Osteoblast (primary cell): ENCODE measurements around the gene UNG. TPM values are rescaled to one million over a fixed set of nuclear protein-coding genes. Genes with fewer than 3 reads are reported as not detected.

ENCODE experiments used
- DNase-seq: peaks from one replicate; pipeline ENCODE4 v3.0.0; 2011; ENCODE audit warnings: low spot score, mixed read lengths; ENCODE audit not compliant: insufficient read length; ENCODE audit errors: missing footprints
- H2AFZ ChIP-seq: 2 replicates; pipeline ENCODE4 v1.6.0; 2011; ENCODE audit warnings: mild to moderate bottlenecking, low read length
- H3K27ac ChIP-seq: 2 replicates; pipeline ENCODE4 v1.5.1; 2011; ENCODE audit warnings: mild to moderate bottlenecking, low read depth, low read length, moderate library complexity
- H3K27me3 ChIP-seq: 2 replicates; pipeline ENCODE4 v1.6.0; 2012; ENCODE audit warnings: mild to moderate bottlenecking, control low read depth, inconsistent platforms, low read length, moderate library complexity; ENCODE audit not compliant: insufficient read depth
- H3K36me3 ChIP-seq: 2 replicates; pipeline ENCODE4 v1.5.1; 2011; ENCODE audit warnings: mild to moderate bottlenecking, low read length, control low read depth, moderate library complexity; ENCODE audit not compliant: insufficient read depth
- H3K4me1 ChIP-seq: 2 replicates; pipeline ENCODE4 v1.5.1; 2011; ENCODE audit warnings: mild to moderate bottlenecking, low read length, control low read depth, moderate library complexity; ENCODE audit not compliant: insufficient read depth
- H3K4me2 ChIP-seq: 2 replicates; pipeline ENCODE4 v1.6.0; 2011; ENCODE audit warnings: mild to moderate bottlenecking, low read length; ENCODE audit not compliant: insufficient read depth
- H3K4me3 ChIP-seq: fragments of 200-600 bp; sonication (generic); 3 replicates; pipeline ENCODE4 v1.5.1; 2012; ENCODE audit warnings: mild to moderate bottlenecking, low read length, inconsistent platforms; ENCODE audit not compliant: insufficient read depth
- H3K79me2 ChIP-seq: 2 replicates; pipeline ENCODE4 v1.6.0; 2012; ENCODE audit warnings: mild to moderate bottlenecking, low read length, control low read depth, inconsistent platforms; ENCODE audit not compliant: insufficient read depth
- H3K9me3 ChIP-seq: 2 replicates; pipeline ENCODE4 v1.5.1; 2011; ENCODE audit warnings: low read depth, low read length, control low read depth
- H4K20me1 ChIP-seq: 2 replicates; pipeline ENCODE4 v1.6.0; 2012; ENCODE audit warnings: mild to moderate bottlenecking, low read length, control low read depth; ENCODE audit not compliant: insufficient read depth
- CTCF ChIP-seq: IDR thresholded peaks from 2 replicates; pipeline ENCODE4 v1.5.1; 2011; ENCODE audit warnings: mild to moderate bottlenecking, low read depth, low read length, moderate library complexity; ENCODE audit errors: extremely low read depth
- total RNA-seq: library from RNA; depleted of rRNA; stranded (reverse); fragments of >200 nt; gene quantifications from 2 replicates; pipeline ENCODE4 v1.2.3, GENCODE V29; 2012

The UNG gene
- total RNA-seq, 1 donor, result 38.0 TPM

DNA sequence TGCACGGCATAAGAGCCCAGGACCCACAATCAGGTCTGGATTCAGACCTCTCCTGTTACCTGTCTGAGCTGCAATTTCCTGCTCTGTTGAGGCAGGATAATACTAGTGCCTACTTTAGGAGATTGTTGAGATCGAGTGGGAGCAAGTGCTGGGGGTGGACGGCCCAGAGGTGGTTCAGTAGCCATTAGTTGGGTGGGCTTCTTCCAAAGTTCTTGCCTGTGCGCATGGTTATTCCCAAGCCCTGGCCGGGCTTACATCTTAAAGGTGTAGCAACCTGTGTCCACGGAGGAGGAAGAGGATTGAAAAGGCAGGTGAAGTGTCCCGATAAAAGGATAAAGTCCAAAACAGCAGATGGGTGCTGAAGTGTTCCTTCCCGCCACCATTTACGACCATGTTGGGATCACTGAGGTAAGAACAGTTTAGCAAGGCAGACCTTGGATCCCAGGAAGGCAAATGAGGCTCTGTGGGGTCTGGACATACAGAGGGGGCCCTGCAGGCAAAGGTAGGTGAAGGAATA is 52.8 kb downstream of the UNG start:
- DNase-seq, result no peak
- H2AFZ ChIP-seq, result no peak overlapping the region
- H3K36me3 ChIP-seq, result no peaks in the 10 kb centered on the region
- TF ChIP-seq CTCF, result no peak
- H3K4me1 ChIP-seq, result peaks cover 11% of the 10 kb centered on the region
- H3K27me3 ChIP-seq, result peaks cover 2% of the 10 kb centered on the region
- H4K20me1 ChIP-seq, result no peaks in the 10 kb centered on the region
- no peaks in the 10 kb centered on the region for H3K79me2 ChIP-seq
- no peak overlapping the region for H3K4me2 ChIP-seq
- no peak overlapping the region for H3K27ac ChIP-seq
- H3K9me3 ChIP-seq, result no peaks in the 10 kb centered on the region
- H3K4me3 ChIP-seq, result no peak overlapping the region

DNA sequence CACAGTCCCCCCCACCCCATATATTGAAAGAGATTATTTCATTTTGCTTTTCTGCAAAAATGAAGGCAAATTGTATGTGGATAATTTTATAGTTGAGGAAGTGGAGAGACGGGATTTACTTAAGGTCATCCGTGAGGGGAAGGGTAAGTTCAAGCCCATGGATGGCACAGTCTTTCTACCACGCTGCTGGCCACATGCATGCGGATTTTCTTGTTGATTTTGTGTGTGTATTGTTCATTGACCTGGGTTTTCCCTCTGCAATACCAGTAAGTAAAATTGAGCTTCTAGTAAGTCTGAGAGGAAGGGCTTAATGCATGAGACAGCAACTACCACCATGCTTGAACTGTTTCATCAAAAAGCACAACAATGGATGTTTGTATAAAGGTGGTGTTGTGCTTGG is 54.1 kb downstream of the UNG start:
- Histone ChIP-seq H3K36me3 (no peaks in the 10 kb centered on the region), H3K27me3 (peaks cover 2% of the 10 kb centered on the region), H3K4me3 (no peak overlapping the region), H2AFZ (no peak overlapping the region), H3K4me2 (no peak overlapping the region), H3K79me2 (no peaks in the 10 kb centered on the region), H3K9me3 (no peaks in the 10 kb centered on the region), H3K27ac (no peak overlapping the region), H4K20me1 (no peaks in the 10 kb centered on the region), H3K4me1 (peaks cover 11% of the 10 kb centered on the region)
- TF ChIP-seq CTCF, result no peak
- no peak for DNase-seq

GRCh38 chr12:109153821-109154441 is 56.5 kb downstream of the UNG start:
- Histone ChIP-seq H3K27me3 (peaks cover 2% of the 10 kb centered on the region), H3K27ac (no peak overlapping the region), H3K4me1 (peaks cover 11% of the 10 kb centered on the region), H3K9me3 (no peaks in the 10 kb centered on the region), H3K4me3 (peak overlapping the region; percentile 76), H3K36me3 (no peaks in the 10 kb centered on the region), H3K79me2 (no peaks in the 10 kb centered on the region), H3K4me2 (peak overlapping the region; percentile 94), H2AFZ (peak overlapping the region; percentile 95), H4K20me1 (no peaks in the 10 kb centered on the region)
- no peak for DNase-seq
- no peak for TF ChIP-seq CTCF

DNA sequence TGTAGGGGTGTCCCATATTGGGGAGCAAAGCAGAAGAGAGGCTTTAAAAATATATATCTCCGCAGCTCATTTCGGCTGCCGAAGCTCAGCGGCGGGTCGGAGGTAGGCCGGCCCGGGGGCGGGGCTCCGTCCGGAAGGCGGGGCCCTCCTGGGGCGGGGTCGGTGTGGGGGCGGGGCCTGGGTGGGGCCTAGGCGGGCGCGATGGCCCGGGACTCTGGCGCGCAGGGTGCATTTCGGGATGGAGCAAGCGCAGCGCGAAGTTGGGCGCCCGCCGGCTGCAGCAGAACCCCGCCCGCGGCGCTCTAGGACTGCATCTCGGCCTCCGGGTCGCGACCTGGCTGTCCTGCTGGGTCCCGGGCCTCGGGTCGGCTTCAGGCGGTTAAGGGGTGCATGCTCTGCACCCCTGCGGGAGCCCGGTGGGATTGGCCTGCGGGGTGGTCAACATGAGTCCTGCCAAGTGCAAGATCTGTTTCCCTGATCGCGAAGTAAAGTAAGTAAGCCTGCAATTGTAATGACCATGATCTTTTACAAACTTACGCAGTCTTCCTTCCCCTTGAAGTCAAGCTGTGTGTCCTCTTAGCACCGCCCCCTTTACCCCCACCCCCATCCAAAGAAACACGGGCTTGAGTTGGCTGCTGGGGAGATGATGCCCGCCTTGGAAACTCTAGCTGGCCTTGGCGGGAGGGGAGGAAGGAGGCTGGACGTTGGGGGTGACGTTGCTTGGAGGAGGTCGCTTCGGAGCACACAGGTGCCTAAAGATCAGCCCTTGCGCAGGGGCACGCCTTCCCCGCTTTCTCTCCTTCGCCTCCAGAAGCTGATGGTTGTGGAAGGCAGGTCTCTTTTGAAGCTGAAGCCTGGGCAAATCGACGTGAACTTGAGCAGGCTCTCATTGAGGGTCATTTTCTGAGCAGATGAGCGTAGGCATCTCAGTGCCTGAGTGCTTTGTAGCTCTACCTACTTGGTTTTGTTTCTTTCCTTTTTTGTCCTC is 57.3 kb downstream of the UNG start:
- Histone ChIP-seq H3K27me3 (peaks cover 2% of the 10 kb centered on the region), H3K27ac (no peak overlapping the region), H3K4me3 (peak overlapping the region; percentile 76), H3K4me2 (peak overlapping the region; percentile 94), H3K36me3 (no peaks in the 10 kb centered on the region), H3K79me2 (no peaks in the 10 kb centered on the region), H4K20me1 (no peaks in the 10 kb centered on the region), H3K9me3 (no peaks in the 10 kb centered on the region), H3K4me1 (peaks cover 11% of the 10 kb centered on the region), H2AFZ (peak overlapping the region; percentile 97)
- DNase-seq, result peak; percentile 98
- no peak for TF ChIP-seq CTCF
